HUES6 (cell line): ENCODE measurements around the gene THYN1.
"Not testable (repeated sequence)": the region's sequence is repeated elsewhere in the genome, so short reads cannot be mapped to it uniquely, and the experiment has no call there.

Source experiments
- H3K27ac ChIP-seq: 2 replicates; pipeline ENCODE4 v1.7.0; 2013; ENCODE audit warnings: low read depth, mild to moderate bottlenecking, low read length, inconsistent platforms
- H3K27me3 ChIP-seq: 2 replicates; pipeline ENCODE4 v1.6.1; 2013; ENCODE audit warnings: low read length; ENCODE audit not compliant: control insufficient read depth, insufficient read depth
- H3K36me3 ChIP-seq: 2 replicates; pipeline ENCODE4 v1.6.1; 2013; ENCODE audit warnings: low read length; ENCODE audit not compliant: control insufficient read depth, insufficient read depth
- H3K4me1 ChIP-seq: 2 replicates; pipeline ENCODE4 v1.6.1; 2013; ENCODE audit warnings: low read length; ENCODE audit not compliant: control insufficient read depth, insufficient read depth
- H3K4me3 ChIP-seq: 2 replicates; pipeline ENCODE4 v1.5.1; 2013; ENCODE audit warnings: low read depth, low read length
- H3K9ac ChIP-seq: one replicate; pipeline ENCODE4 v1.6.1; 2013; ENCODE audit warnings: mild to moderate bottlenecking, low read length
- H3K9me3 ChIP-seq: 2 replicates; pipeline ENCODE4 v1.6.1; 2013; ENCODE audit warnings: low read depth, low read length; ENCODE audit not compliant: control insufficient read depth, insufficient read depth

THYN1 gene

DNA sequence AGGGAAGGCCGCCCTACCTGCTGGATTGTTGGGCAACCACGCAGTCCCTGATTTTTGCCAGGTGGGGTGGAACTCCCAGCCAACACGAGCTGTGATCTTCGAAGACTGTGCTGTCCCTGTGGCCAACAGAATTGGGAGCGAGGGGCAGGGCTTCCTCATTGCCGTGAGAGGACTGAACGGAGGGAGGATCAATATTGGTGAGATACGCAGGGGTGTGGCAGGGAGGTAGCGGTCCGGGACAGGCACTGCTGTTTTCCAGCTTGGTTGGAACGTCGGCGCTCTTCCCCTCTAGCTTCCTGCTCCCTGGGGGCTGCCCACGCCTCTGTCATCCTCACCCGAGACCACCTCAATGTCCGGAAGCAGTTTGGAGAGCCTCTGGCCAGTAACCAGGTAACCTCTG lies 7.8 kb upstream of the THYN1 start:
- H3K4me1 ChIP-seq, result 0 out of 2 replicates have a peak, but pooled peaks cover 2% of the 10 kb centered on the region

DNA sequence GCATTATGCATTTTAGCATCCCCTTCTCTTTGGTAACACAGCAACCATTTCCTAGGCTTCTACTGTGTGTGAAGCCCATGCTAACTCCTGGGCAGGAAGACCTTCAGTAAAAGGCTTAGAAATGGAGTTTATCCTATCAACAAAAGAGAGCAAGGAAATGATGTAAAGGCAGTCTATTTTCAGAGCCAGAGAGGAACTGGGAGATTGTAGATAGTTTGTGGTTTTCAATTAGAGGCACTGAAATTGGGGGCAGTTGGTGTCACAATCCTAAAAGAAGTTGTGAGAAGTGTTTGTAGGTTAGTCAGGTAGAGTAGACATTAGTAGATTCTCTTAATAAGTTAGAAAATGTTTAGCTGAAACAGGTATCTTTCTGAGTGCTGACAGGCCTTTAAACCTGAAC lies 7.4 kb upstream of the THYN1 start:
- 0 out of 2 replicates have a peak, but pooled peaks cover 2% of the 10 kb centered on the region for H3K4me1 ChIP-seq
- H3K4me3 ChIP-seq, result no peak overlapping the region
- H3K9me3 ChIP-seq, result no peaks in the 10 kb centered on the region
- no peaks in the 10 kb centered on the region for H3K27me3 ChIP-seq
- H3K9ac ChIP-seq, result no peak overlapping the region
- H3K27ac ChIP-seq, result no peak overlapping the region
- peaks cover 70% of the 10 kb centered on the region for H3K36me3 ChIP-seq

More for the DNA sequence above, 7.8 kb upstream of the THYN1 start:
- no peak overlapping the region for H3K9ac ChIP-seq
- H3K36me3 ChIP-seq, result peaks cover 70% of the 10 kb centered on the region
- no peak overlapping the region for H3K4me3 ChIP-seq
- H3K27me3 ChIP-seq, result no peaks in the 10 kb centered on the region
- no peaks in the 10 kb centered on the region for H3K9me3 ChIP-seq
- no peak overlapping the region for H3K27ac ChIP-seq

DNA sequence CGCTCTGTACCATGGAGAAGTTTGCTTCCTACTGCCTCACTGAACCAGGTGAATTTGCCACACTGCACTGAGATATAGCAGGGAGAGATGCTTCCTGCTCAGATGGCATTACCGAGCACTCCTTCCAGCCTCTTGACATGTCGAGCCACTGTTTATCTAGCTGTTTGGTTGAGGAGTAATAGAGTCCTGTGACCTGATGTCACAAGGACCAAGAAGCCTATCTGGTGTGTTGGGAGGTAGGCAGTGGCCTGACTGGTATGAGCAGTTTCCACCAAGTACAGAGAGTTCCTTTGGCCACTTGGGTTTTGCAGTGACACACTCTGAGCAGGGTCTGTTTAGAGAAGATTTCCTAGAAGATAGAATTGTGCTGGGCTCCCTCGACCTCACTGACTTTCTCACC lies 5.4 kb upstream of the THYN1 start:
- peaks cover 67% of the 10 kb centered on the region for H3K36me3 ChIP-seq
- H3K9ac ChIP-seq, result no peak overlapping the region
- no peaks in the 10 kb centered on the region for H3K9me3 ChIP-seq
- H3K4me3 ChIP-seq, result no peak overlapping the region
- no peaks in the 10 kb centered on the region for H3K27me3 ChIP-seq
- peaks cover 6% of the 10 kb centered on the region; the same call in 1 of the 2 replicates for H3K4me1 ChIP-seq
- no peak overlapping the region for H3K27ac ChIP-seq

DNA sequence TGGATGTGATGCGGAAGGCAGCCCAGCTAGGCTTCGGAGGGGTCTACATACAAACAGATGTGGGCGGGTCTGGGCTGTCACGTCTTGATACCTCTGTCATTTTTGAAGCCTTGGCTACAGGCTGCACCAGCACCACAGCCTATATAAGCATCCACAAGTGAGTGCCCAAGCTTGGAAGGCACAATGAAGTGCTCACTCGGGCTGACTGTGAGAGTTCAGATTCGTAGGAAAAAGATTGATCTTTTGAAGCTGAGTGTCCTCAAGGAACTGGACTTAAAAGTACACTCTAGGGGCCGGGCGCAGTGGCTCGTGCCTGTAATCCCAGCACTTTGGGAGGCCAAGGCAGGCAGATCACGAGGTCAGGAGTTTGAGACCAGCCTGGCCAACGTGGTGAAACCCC lies 3.9 kb upstream of the THYN1 start:
- H3K9me3 ChIP-seq, result no peaks in the 10 kb centered on the region
- H3K27me3 ChIP-seq, result no peaks in the 10 kb centered on the region
- H3K4me1 ChIP-seq, result peaks cover 6% of the 10 kb centered on the region; the same call in 1 of the 2 replicates
- H3K9ac ChIP-seq, result no peak overlapping the region
- H3K4me3 ChIP-seq, result no peak overlapping the region
- no peak overlapping the region for H3K27ac ChIP-seq
- H3K36me3 ChIP-seq, result peaks cover 52% of the 10 kb centered on the region

DNA sequence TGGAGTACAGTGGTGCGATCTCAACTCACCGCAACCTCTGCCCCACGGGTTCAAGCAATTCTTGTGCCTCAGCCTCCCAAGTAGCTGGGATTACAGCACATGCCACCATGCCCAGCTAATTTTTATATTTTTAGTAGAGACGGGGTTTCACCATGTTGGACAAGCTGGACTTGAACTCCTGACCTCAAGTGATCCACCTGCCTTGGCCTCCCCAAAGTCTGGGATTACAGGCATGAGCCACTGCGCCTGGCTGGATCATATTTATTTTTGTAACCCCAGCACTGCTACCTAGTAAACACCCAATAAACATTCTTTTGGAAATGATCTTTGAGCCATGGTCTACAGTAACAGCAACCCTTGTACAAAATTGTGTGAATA lies 2.0 kb upstream of the THYN1 start:
- not testable (repeated sequence) for H3K27ac ChIP-seq, H3K4me3 ChIP-seq, H3K9ac ChIP-seq

DNA sequence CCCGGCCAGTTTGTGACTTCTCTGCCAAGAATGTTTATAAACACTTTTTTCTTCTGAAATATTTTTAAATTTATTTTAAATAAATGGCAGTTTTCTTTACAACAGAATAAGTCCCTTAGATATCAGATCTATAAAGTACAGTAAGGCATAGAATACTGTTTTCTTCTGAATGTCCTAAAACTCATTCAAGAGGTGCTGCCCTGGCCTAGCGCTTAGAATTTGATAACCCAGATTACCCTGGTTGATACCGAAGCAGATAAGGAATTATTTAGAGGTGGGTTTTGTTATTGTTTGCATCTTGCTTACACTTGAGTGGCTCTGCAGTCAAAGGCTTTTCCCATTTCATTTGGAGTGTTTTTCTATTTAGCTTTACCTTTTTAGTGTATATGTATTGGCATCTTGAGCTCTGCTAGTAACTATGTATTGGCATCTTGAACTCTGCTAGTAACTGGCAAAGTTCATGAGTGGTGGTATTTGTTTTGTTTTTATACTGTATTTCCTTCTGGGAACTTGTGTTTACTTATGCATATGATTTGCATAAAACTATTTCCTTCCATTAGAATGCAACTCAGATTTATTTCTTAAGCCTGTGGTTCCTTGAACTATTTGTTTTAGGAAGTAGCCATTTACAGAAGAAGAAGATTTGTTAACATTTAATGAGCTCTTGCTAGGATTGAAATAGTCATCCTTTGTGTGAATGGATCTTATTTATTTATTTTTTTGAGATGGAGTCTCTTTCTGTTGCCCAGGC lies 1.5 kb upstream of the THYN1 start:
- Histone ChIP-seq H3K9me3 (no peaks in the 10 kb centered on the region), H3K4me1 (peaks cover 12% of the 10 kb centered on the region; the same call in 1 of the 2 replicates), H3K27ac (no peak overlapping the region), H3K4me3 (peak overlapping the region; percentile 89), H3K36me3 (peaks cover 47% of the 10 kb centered on the region), H3K27me3 (no peaks in the 10 kb centered on the region), H3K9ac (no peak overlapping the region)

More for the DNA sequence above, 2.0 kb upstream of the THYN1 start:
- H3K9me3 ChIP-seq, H3K27me3 ChIP-seq: not testable (repeated sequence)
- Histone ChIP-seq H3K36me3 (peaks cover 47% of the 10 kb centered on the region), H3K4me1 (peaks cover 12% of the 10 kb centered on the region; the same call in 1 of the 2 replicates)

DNA sequence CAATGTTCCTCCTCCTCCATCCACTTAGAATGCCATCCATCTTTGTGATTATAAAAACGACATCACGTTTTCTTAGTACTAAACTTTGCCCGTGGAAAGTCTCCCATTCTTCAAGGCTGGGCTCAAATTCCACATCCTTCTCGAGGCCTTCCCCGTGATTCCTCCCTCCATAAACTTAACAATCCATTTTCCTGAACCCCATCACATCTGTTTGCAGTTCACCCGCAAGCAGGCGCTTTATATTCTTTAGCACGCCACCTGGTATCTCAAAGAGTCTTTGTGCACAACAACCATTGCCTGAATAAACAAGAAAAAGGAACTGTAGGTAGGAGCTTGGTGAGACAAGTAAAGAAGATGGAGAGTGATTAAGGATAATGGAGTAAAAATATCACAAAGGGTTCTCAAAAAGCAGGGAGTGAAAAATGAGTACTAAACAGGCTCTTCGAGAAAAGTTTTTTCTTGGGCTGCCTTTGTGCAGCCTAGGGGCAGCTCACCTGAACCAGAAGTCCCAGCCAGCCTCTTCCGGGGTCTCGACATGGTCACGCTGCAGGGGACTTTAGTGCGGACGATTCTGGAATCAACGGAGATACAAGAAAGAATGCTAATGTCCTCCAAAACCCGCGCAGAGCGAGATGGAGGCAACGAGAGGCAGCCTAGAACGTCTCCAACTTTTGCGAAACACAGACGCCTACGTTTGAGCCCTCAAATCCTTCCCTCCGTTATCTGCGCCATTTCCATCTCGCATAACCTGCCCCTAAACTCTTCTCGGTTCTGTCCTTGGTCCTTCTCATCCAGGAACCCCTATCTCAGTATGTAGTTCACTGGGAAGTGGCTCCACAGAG lies 585 bp downstream of the THYN1 start:
- Histone ChIP-seq H3K36me3 (peaks cover 49% of the 10 kb centered on the region), H3K27ac (no peak overlapping the region), H3K9me3 (no peaks in the 10 kb centered on the region), H3K27me3 (no peaks in the 10 kb centered on the region), H3K4me1 (peaks cover 12% of the 10 kb centered on the region; the same call in 1 of the 2 replicates), H3K9ac (peak overlapping the region; percentile 74), H3K4me3 (peak overlapping the region; percentile 89)

DNA sequence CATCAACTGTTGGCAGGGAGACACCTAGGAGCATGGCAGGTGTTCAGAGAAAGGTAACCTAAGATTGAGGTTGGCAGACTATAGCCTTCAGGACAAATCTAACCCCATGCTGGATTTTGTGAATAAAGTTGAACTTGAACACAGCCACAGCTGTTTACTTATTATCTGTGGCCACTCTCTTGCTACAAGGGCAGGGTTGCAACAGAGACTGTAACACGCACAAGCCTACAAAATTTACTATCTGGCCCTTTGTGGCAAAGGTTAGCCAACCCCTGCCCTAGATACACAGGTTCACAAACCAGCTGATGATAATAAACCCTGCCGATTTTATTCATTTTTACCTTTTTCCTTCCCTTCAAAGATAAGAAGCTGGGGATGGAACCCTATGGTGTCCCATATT lies 2.5 kb downstream of the THYN1 start:
- H3K4me3 ChIP-seq, result no peak overlapping the region
- peaks cover 12% of the 10 kb centered on the region; the same call in 1 of the 2 replicates for H3K4me1 ChIP-seq
- no peaks in the 10 kb centered on the region for H3K27me3 ChIP-seq
- no peak overlapping the region for H3K27ac ChIP-seq
- H3K36me3 ChIP-seq, result peaks cover 57% of the 10 kb centered on the region
- no peaks in the 10 kb centered on the region for H3K9me3 ChIP-seq
- H3K9ac ChIP-seq, result no peak overlapping the region

DNA sequence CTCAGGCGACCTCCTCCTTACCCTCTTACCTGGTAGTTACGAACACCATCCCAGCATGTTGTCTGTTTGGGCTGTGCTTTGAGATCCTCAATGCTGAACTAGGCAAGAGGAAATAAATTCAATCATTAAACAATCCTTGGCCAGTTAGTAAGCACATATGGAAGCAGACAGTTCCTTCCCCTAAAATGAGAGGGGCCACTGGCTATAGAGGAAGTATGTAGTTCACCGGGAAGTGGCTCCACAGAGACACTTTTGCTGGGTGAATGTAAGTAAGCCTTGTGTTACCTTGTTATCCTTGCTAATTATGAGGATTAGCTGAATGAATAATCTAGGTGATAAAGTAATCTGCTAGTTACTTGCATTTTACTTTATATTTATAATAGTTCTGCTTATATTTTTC lies 2.9 kb downstream of the THYN1 start:
- Histone ChIP-seq H3K36me3 (peaks cover 59% of the 10 kb centered on the region), H3K27ac (no peak overlapping the region), H3K4me3 (no peak overlapping the region), H3K9me3 (no peaks in the 10 kb centered on the region), H3K9ac (no peak overlapping the region), H3K4me1 (peaks cover 12% of the 10 kb centered on the region; the same call in 1 of the 2 replicates), H3K27me3 (no peaks in the 10 kb centered on the region)

DNA sequence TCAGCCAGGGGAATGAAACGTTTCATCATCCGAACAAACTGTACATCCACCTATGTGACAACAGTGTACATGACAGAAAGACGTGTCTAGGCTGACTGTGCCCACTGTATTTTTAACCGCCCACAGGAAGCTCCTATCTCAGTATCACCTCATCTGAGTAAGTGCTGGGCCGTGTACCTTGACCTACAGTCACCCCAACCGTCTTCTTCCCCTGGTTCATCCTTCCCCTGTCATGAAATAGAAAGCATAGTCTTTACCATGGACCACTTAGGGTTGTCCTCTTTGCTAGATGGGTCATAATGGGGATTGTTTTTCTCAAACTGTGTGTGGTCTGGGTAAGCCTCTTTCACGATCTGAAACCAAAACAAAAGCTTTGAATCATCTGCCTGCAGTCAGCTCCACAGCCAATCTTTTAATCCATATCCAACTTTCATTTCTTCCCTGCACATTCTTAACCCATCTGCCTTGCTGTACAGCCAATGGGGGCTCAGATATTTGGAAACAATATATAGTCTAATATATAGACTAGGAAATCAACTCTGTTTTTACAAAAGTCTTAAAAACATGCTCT lies 4.2 kb downstream of the THYN1 start:
- H3K36me3 ChIP-seq, result peaks cover 72% of the 10 kb centered on the region
- H3K4me3 ChIP-seq, result no peak overlapping the region
- no peak overlapping the region for H3K9ac ChIP-seq

DNA sequence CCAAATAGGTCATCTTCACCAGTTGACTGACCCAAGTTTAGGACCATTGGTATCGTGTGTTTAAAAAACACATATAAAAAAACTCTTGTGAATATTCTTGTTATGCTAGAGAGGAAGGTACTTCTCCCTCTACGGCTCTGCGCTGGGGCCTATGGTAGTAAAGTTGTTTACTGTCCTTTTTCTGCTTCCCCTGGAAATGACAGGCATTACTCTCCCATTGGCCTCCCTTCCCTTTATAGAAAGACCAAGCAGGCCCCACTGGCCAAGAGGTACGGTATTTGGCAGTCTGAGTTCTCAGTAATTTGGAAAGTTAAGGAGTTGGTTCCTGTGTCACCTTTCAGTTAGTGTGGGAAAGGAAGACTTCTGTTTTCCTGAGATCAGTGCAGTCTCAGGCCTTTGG lies 6.5 kb downstream of the THYN1 start:
- H3K4me3 ChIP-seq, result no peak overlapping the region
- H3K9ac ChIP-seq, result no peak overlapping the region
- no peaks in the 10 kb centered on the region for H3K9me3 ChIP-seq
- H3K36me3 ChIP-seq, result peaks cover 88% of the 10 kb centered on the region
- H3K27ac ChIP-seq, result no peak overlapping the region
- H3K27me3 ChIP-seq, result no peaks in the 10 kb centered on the region
- peaks cover 4% of the 10 kb centered on the region; the same call in 1 of the 2 replicates for H3K4me1 ChIP-seq

More for the DNA sequence above, 4.2 kb downstream of the THYN1 start:
- H3K4me1 ChIP-seq, result peaks cover 6% of the 10 kb centered on the region; the same call in 1 of the 2 replicates
- no peak overlapping the region for H3K27ac ChIP-seq
- no peaks in the 10 kb centered on the region for H3K27me3 ChIP-seq
- no peaks in the 10 kb centered on the region for H3K9me3 ChIP-seq
